PC-3 (cell line): ENCODE data around the gene NUTM2E.
"Not testable (repeated sequence)": the region's sequence is repeated elsewhere in the genome, so short reads cannot be mapped to it uniquely, and the experiment has no call there.

Experiments
- EZH2 ChIP-seq: fragments of 300-600 bp; sonication (generic); IDR thresholded peaks from one replicate; pipeline ENCODE4 v1.6.1; 2017; ENCODE audit warnings: antibody characterized with exemption, mild to moderate bottlenecking, low read length; ENCODE audit not compliant: unreplicated experiment
- TF ChIP-seq, protein P1 (sequence below): fragments of 300-600 bp; sonication (generic); conservative IDR thresholded peaks from 2 replicates; pipeline ENCODE4 v1.5.1; 2017; ENCODE audit warnings: antibody characterized with exemption, low read depth, mild to moderate bottlenecking, low read length

DNA sequence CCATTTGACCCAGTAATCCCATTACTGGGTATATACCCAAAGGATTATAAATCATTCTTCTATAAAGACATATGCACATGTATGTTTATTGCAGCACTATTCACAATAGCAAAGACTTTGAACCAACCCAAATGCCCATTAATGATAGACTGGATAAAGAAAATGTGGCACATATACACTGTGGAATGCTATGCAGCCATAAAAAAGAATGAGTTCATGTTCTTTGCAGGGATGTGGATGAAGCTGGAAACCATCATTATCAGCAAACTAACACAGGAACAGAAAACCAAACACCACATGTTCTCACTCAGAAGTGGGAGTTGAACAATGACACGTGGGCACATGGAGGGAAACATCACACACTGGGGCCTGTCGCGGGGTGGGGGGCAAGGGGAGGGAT is 7.3 kb downstream of the NUTM2E start:
- TF ChIP-seq, protein P1, sequence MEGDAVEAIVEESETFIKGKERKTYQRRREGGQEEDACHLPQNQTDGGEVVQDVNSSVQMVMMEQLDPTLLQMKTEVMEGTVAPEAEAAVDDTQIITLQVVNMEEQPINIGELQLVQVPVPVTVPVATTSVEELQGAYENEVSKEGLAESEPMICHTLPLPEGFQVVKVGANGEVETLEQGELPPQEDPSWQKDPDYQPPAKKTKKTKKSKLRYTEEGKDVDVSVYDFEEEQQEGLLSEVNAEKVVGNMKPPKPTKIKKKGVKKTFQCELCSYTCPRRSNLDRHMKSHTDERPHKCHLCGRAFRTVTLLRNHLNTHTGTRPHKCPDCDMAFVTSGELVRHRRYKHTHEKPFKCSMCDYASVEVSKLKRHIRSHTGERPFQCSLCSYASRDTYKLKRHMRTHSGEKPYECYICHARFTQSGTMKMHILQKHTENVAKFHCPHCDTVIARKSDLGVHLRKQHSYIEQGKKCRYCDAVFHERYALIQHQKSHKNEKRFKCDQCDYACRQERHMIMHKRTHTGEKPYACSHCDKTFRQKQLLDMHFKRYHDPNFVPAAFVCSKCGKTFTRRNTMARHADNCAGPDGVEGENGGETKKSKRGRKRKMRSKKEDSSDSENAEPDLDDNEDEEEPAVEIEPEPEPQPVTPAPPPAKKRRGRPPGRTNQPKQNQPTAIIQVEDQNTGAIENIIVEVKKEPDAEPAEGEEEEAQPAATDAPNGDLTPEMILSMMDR = not testable (repeated sequence)
- not testable (repeated sequence) for TF ChIP-seq EZH2
